Activated CD8-positive, alpha-beta memory T cell treated with anti-CD3 and anti-CD28 coated beads, Interleukin-2, amount 50 U/mL, for 24 hours (primary cell): ENCODE results near the gene UPF3B.
"Not testable (repeated sequence)": the region's sequence is repeated elsewhere in the genome, so short reads cannot be mapped to it uniquely, and the experiment has no call there.

Experiments
- DNase-seq: peaks from one replicate; pipeline ENCODE4 v3.0.0-alpha.2; 2020; ENCODE audit errors: extremely low read depth

UPF3B gene

DNA sequence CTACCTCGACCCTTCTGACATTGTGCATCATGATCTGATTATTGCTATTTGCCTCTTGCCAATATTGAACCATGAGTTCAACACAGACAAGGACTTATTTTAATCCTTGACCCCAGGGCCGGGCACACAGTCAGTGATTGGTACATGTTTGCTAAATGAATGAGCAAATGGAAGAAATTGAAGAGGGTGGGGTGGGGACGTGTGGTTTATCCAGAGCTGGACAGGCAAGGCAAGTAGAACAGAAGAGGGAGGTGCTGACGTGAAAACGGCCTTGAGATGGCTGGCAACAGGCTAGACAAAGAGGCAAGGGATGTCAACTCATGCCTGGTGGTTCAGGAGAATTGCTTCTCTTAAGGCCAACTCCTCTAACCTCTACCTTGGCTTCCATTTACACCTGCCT, 28.5 kb downstream of the UPF3B start:
- DNase-seq: not testable (repeated sequence)

GRCh38 chrX:119821703-119822102, 31.1 kb downstream of the UPF3B start:
- not testable (repeated sequence) for DNase-seq

GRCh38 chrX:119817130-119817690, 35.6 kb downstream of the UPF3B start:
- no peak for DNase-seq

GRCh38 chrX:119816300-119816699, 36.5 kb downstream of the UPF3B start:
- no peak for DNase-seq

DNA sequence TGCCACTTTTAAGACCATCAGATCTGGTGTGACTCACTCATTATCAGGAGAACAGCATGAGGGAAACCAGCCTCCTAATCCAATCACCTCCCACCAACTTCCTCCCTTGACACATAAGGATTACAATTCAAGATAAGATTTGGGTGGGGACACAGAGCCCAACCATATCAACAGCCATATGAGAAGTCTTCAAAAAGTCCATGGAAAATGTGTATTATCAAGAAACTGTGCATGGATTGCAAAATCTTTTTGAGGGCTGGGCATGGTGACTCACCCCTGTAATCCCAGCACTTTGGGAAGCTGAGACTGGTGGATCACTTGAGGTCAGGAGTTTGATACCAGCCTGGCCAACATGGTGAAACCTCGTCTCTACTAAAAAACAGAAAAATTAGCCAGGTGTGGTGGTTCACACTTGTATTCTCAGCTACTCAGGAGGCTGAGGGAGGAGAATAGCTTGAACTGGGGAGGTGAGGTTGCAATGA, 43.5 kb downstream of the UPF3B start:
- DNase-seq: no peak

- not testable (repeated sequence) for DNase-seq
These were observed 44.3 kb downstream of the UPF3B start for GRCh38 chrX:119808461-119808860.

DNA sequence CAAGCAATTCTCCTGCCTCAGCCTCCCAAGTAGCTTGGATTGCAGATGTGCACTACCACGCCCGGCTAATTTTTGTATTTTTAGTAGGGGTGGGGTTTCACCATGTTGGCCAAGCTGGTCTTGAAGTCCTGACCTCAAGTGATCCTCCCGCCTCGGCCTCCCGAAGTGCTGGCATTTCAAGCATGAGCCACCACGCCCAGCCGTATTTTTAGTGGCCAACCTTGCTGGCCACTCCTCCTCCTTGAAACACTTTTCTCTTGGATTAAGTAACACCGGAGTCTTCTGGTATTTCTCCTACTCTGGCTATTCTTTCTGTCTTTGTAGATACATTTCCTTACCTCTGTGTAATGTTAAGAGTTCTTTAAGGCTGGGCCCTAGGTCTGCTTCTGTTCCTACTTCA, 50.2 kb downstream of the UPF3B start:
- DNase-seq: no peak

- DNase-seq: no peak
These were observed 51.2 kb downstream of the UPF3B start for GRCh38 chrX:119801253-119802221.

DNA sequence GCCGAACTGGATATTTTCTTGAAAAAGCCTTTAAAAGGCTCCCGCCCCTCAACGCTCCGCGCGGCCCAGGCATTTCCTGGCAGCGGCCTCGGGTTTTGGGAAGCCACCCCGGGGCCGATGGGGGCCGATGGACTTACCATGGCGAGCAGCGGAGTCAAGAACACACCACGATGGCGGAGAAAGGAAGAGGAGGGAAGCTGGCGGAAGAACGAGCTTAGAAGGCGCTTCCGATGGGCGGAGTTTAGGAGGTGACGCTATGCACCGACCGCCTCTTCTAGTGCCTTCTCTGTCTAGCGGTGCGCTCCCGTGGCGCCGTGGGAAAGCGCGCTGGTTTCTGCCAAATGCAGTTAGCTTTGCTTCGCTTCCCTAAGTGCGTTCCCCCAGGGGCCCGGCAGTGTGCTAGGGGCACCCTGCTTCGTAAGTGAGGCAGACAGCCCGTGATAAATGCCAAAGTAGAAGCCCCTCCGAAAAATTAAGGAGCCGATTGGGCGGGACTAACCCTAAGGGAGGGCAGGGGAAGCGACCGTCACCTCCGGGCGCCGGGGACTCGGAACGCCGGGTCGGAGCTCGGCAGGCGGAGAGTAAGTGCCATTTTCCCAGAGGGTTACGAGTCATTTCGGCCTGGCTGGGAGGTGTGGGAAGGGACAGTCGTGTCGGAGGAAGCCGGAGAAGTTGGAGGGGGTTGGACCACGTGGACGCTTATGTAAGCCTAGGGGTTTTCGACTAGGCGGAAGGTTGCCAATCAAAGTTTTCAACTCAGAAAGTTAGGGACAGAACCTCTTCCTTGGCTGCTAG, 61.1 kb downstream of the UPF3B start, which contains the start of gene RPL39:
Gene RPL39, minus strand, starts transcription at position 194 of the 795 bp plus-strand sequence. Its CDS starts 54 bp downstream, at position 140.
- DNase-seq: peak; percentile 53

GRCh38 chrX:119790977-119791436, 61.8 kb downstream of the UPF3B start:
- no peak for DNase-seq

- no peak for DNase-seq
These were observed 67.9 kb downstream of the UPF3B start for GRCh38 chrX:119784747-119785446.
